MM.1S (cell line): ENCODE results near the gene SNX25.

Source experiments
- DNase-seq: peaks from one replicate; pipeline ENCODE4 v3.0.0-alpha.2; 2015
- H2AFZ ChIP-seq: fragments of 300-600 bp; sonication (generic); 2 replicates; pipeline ENCODE4 v1.6.0; 2016; ENCODE audit warnings: antibody characterized with exemption, low read length
- H3F3A ChIP-seq: fragments of 300-600 bp; sonication (generic); 2 replicates; pipeline ENCODE4 v1.6.1; 2016; ENCODE audit warnings: mild to moderate bottlenecking, antibody characterized with exemption, low read length, moderate library complexity, mixed read lengths; ENCODE audit not compliant: insufficient read depth
- H3K27ac ChIP-seq: fragments of 300-600 bp; sonication (generic); 2 replicates; pipeline ENCODE4 v1.5.1; 2016; ENCODE audit warnings: mild to moderate bottlenecking, low read length
- H3K27me3 ChIP-seq: fragments of 300-600 bp; sonication (generic); replicated peaks from 2 replicates; pipeline ENCODE4 v1.6.0; 2016; ENCODE audit warnings: low read length; ENCODE audit not compliant: insufficient read depth
- H3K36me3 ChIP-seq: fragments of 300-600 bp; sonication (generic); replicated peaks from 2 replicates; pipeline ENCODE4 v1.6.1; 2016; ENCODE audit warnings: mild to moderate bottlenecking, low read length, mixed read lengths; ENCODE audit not compliant: insufficient read depth
- H3K4me1 ChIP-seq: fragments of 300-600 bp; sonication (generic); 2 replicates; pipeline ENCODE4 v1.6.1; 2016; ENCODE audit warnings: low read length, mixed read lengths
- H3K4me2 ChIP-seq: fragments of 300-600 bp; sonication (generic); 2 replicates; pipeline ENCODE4 v1.6.0; 2016; ENCODE audit warnings: low read depth, low read length
- H3K4me3 ChIP-seq: fragments of 300-600 bp; sonication (generic); 2 replicates; pipeline ENCODE4 v1.5.1; 2016; ENCODE audit warnings: low read length, mixed read lengths
- H3K79me2 ChIP-seq: fragments of 300-600 bp; sonication (generic); 2 replicates; pipeline ENCODE4 v1.6.1; 2016; ENCODE audit warnings: mixed run types, low read length, mixed read lengths
- H3K9ac ChIP-seq: fragments of 300-600 bp; sonication (generic); 2 replicates; pipeline ENCODE4 v1.6.1; 2016; ENCODE audit warnings: low read length, mixed read lengths
- H3K9me2 ChIP-seq: fragments of 300-600 bp; sonication (generic); replicated peaks from 2 replicates; pipeline ENCODE4 v1.6.1; 2016; ENCODE audit warnings: mild to moderate bottlenecking, low read length, mixed read lengths; ENCODE audit not compliant: insufficient read depth
- H3K9me3 ChIP-seq: fragments of 300-600 bp; sonication (generic); replicated peaks from 2 replicates; pipeline ENCODE4 v1.6.1; 2016; ENCODE audit warnings: mild to moderate bottlenecking, low read length, mixed read lengths; ENCODE audit not compliant: insufficient read depth
- H4K20me1 ChIP-seq: fragments of 300-600 bp; sonication (generic); 2 replicates; pipeline ENCODE4 v1.6.1; 2016; ENCODE audit warnings: mild to moderate bottlenecking, low read length, moderate library complexity, mixed read lengths; ENCODE audit not compliant: insufficient read depth
- CTCF ChIP-seq: fragments of 300-600 bp; sonication (generic); IDR thresholded peaks from 2 replicates; pipeline ENCODE4 v1.5.1; 2016; ENCODE audit warnings: antibody characterized with exemption, low read length, mixed read lengths
- EZH2 ChIP-seq: fragments of 300-600 bp; sonication (generic); optimal IDR thresholded peaks from 2 replicates; pipeline ENCODE3; 2017; ENCODE audit warnings: low read depth, mild to moderate bottlenecking, antibody characterized with exemption, low read length, mixed read lengths
- EZH2phosphoT487 ChIP-seq: fragments of 300-600 bp; sonication (generic); IDR thresholded peaks from 2 replicates; pipeline ENCODE4 v1.6.1; 2018; ENCODE audit warnings: antibody characterized with exemption, low read length

SNX25 gene

DNA sequence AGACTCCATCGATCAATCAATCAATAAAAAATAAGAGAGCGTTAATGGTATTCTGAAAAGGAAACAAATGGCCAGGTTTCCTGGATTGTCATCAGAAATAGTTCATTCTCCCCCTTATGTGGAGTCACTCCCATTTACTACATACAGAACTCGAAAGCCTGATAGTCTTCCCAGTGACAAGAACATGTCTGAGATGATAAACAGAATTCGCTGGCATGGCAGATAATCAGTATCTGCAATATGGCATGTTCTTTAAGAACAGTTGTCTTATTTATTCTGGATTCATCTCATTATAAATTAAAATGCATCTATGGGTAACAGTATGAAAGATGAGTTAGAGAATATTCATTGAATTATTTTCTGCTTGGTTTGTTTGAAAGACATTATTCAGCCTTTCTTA lies 124.9 kb downstream of the SNX25 start:
- peaks cover 5% of the 10 kb centered on the region; the same call in 1 of the 2 replicates for H3K36me3 ChIP-seq
- no peak for TF ChIP-seq EZH2phosphoT487
- TF ChIP-seq CTCF: no peak
- TF ChIP-seq EZH2: no peak

GRCh38 chr4:185335579-185335978 lies 126.2 kb downstream of the SNX25 start:
- Histone ChIP-seq H3K4me1 (peaks cover 74% of the 10 kb centered on the region), H2AFZ (no peak overlapping the region), H3K36me3 (peaks cover 10% of the 10 kb centered on the region; the same call in 1 of the 2 replicates), H3F3A (peaks cover 41% of the 10 kb centered on the region), H3K9me2 (no peaks in the 10 kb centered on the region), H4K20me1 (no peaks in the 10 kb centered on the region), H3K9ac (no peak overlapping the region), H3K27me3 (no peaks in the 10 kb centered on the region), H3K79me2 (peaks cover 45% of the 10 kb centered on the region), H3K9me3 (no peaks in the 10 kb centered on the region), H3K27ac (no peak overlapping the region), H3K4me2 (no peak overlapping the region), H3K4me3 (no peak overlapping the region)
- TF ChIP-seq EZH2phosphoT487 (no peak), CTCF (no peak), EZH2 (no peak)
- no peak for DNase-seq

More for the DNA sequence above, 124.9 kb downstream of the SNX25 start:
- H3K27ac ChIP-seq: peak overlapping the region; percentile 83; the same call in 1 of the 2 replicates
- H3F3A ChIP-seq: peaks cover 28% of the 10 kb centered on the region
- H3K9me3 ChIP-seq: no peaks in the 10 kb centered on the region
- H2AFZ ChIP-seq: no peak overlapping the region
- no peak overlapping the region for H3K4me3 ChIP-seq
- no peak overlapping the region for H3K4me2 ChIP-seq
- H3K27me3 ChIP-seq: no peaks in the 10 kb centered on the region
- peaks cover 50% of the 10 kb centered on the region for H3K79me2 ChIP-seq
- no peaks in the 10 kb centered on the region for H4K20me1 ChIP-seq
- H3K9ac ChIP-seq: no peak overlapping the region
- no peaks in the 10 kb centered on the region for H3K9me2 ChIP-seq
- peaks cover 64% of the 10 kb centered on the region for H3K4me1 ChIP-seq
- no peak for DNase-seq

DNA sequence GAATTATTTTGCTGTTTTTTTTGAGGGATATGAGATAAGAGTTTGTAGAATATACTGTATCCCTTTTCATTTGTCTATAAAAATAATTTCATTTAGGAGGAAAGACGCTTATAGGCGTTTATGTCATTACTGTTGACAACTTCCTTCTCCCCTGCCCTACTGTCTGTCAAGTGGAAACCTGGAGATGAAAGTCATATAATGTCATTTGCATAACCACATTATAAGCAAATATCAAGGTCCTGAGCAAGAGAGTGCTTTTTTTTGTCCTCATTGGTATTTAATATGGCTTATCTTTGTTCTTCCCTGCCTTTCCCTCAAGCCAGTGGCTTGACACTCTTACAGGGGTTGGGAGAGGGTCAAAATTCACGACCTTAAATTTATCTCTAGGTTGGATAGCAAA lies 130.5 kb downstream of the SNX25 start:
- DNase-seq: no peak
- H3K4me2 ChIP-seq: peak overlapping the region; percentile 57; the same call in 1 of the 2 replicates
- no peak for TF ChIP-seq CTCF
- TF ChIP-seq EZH2phosphoT487: no peak
- TF ChIP-seq EZH2: no peak
- no peaks in the 10 kb centered on the region for H3K9me2 ChIP-seq
- H3K4me3 ChIP-seq: no peak overlapping the region
- H2AFZ ChIP-seq: no peak overlapping the region
- H3K36me3 ChIP-seq: peaks cover 10% of the 10 kb centered on the region; the same call in 1 of the 2 replicates
- no peak overlapping the region for H3K9ac ChIP-seq
- peak overlapping the region; percentile 91 for H3K27ac ChIP-seq
- H3K27me3 ChIP-seq: no peaks in the 10 kb centered on the region
- H3K4me1 ChIP-seq: peaks cover 72% of the 10 kb centered on the region
- no peaks in the 10 kb centered on the region for H3K9me3 ChIP-seq
- peaks cover 40% of the 10 kb centered on the region for H3K79me2 ChIP-seq
- no peaks in the 10 kb centered on the region for H4K20me1 ChIP-seq
- H3F3A ChIP-seq: peaks cover 38% of the 10 kb centered on the region
